HT-29 (cell line): ENCODE measurements around the gene SERPINA9. TPM values are rescaled to one million over a fixed set of nuclear protein-coding genes. Genes with fewer than 3 reads are reported as not detected.

Experiments used
- DNase-seq: peaks from one replicate; pipeline ENCODE4 v3.0.0-alpha.2; 2015; ENCODE audit warnings: low spot score
- total RNA-seq: library from RNA; depleted of rRNA; stranded (reverse); fragments of >200 nt; shearing (Covaris generic); gene quantifications from 2 replicates; pipeline ENCODE4 v1.2.3, GENCODE V29; 2014

Gene SERPINA9
- total RNA-seq, 1 experiment from 2014 or later: not detected

GRCh38 chr14:94462763-94463572, 13.0 kb downstream of the SERPINA9 start:
- DNase-seq: no peak

- DNase-seq: no peak
Observed at GRCh38 chr14:94462219-94462551, 13.8 kb downstream of the SERPINA9 start.

- DNase-seq: no peak
Observed at GRCh38 chr14:94461526-94462218, 14.3 kb downstream of the SERPINA9 start.

GRCh38 chr14:94460631-94461416, 15.2 kb downstream of the SERPINA9 start:
- no peak for DNase-seq

GRCh38 chr14:94458558-94459205, 17.3 kb downstream of the SERPINA9 start:
- no peak for DNase-seq

- no peak for DNase-seq
Observed at GRCh38 chr14:94458096-94458495, 17.9 kb downstream of the SERPINA9 start.

GRCh38 chr14:94455928-94456327, 20.1 kb downstream of the SERPINA9 start:
- DNase-seq: no peak

GRCh38 chr14:94451826-94452225, 24.2 kb downstream of the SERPINA9 start:
- DNase-seq: no peak

GRCh38 chr14:94451091-94451771, 24.8 kb downstream of the SERPINA9 start:
- no peak for DNase-seq

GRCh38 chr14:94450722-94451090, 25.3 kb downstream of the SERPINA9 start:
- no peak for DNase-seq

GRCh38 chr14:94449930-94450329, 26.1 kb downstream of the SERPINA9 start:
- no peak for DNase-seq

GRCh38 chr14:94448071-94448808, 27.8 kb downstream of the SERPINA9 start:
- no peak for DNase-seq

- no peak for DNase-seq
Observed at GRCh38 chr14:94447206-94447605, 28.8 kb downstream of the SERPINA9 start.

GRCh38 chr14:94446126-94446525, 29.9 kb downstream of the SERPINA9 start:
- DNase-seq: no peak

GRCh38 chr14:94445003-94445402, 31.0 kb downstream of the SERPINA9 start:
- no peak for DNase-seq

- no peak for DNase-seq
Observed at GRCh38 chr14:94441531-94442205, 34.3 kb downstream of the SERPINA9 start.

- no peak for DNase-seq
Observed at GRCh38 chr14:94441130-94441529, 34.9 kb downstream of the SERPINA9 start.

GRCh38 chr14:94439453-94440057, 36.4 kb downstream of the SERPINA9 start:
- no peak for DNase-seq

GRCh38 chr14:94428610-94429009, 47.4 kb downstream of the SERPINA9 start:
- DNase-seq: no peak
